Measurements from ENCODE around the gene SNED1. TPM values are rescaled to one million over a fixed set of nuclear protein-coding genes. Genes with fewer than 3 reads are reported as not detected.
A peak's percentile ranks its signal among the peaks of the same experiment; 100 is the strongest.

The SNED1 gene
- polyA plus RNA-seq, 4 donors: 0.45 to 6.0 (median 3.4) TPM

- Histone ChIP-seq H3K4me1 (ENCODE audit: control insufficient read depth in 3 of 3, insufficient read depth in 2 of 3, low read depth in 1 of 3, low read length in 2 of 3) (no peaks in the 10 kb centered on the region), H3K9me3 (ENCODE audit: control insufficient read depth in 2 of 2, insufficient read depth in 1 of 2, low read depth in 1 of 2, low read length in 1 of 2) (peaks cover 0 to 2% of the 10 kb centered on the region in 2 donors), H3K4me3 (ENCODE audit: low read depth in 1 of 3, low read length in 3 of 3) (no peak overlapping the region), H3K27me3 (ENCODE audit: control insufficient read depth in 3 of 3, insufficient read depth in 3 of 3, low read length in 3 of 3) (no peaks in the 10 kb centered on the region), H3K36me3 (ENCODE audit: control insufficient read depth in 3 of 3, insufficient read depth in 2 of 3, low read depth in 1 of 3, low read length in 3 of 3) (peaks cover 10 to 18% (median 13%) of the 10 kb centered on the region in 3 donors), H3K27ac (ENCODE audit: low read depth in 1 of 3, low read length in 2 of 3) (no peak overlapping the region)
- 73 to 83% (median 80%) methylated on average over 5 of the region's 5 CpGs for WGBS, 3 donors
- DNase-seq: no peak
- no peak for FAIRE-seq
Measured at GRCh38 chr2:241083091-241083415, 84.6 kb downstream of the SNED1 start.

GRCh38 chr2:241084856-241085444 is 86.5 kb downstream of the SNED1 start:
- WGBS, 3 donors: 97 to 99% (median 97%) methylated on average over 4 of the region's 4 CpGs
- Histone ChIP-seq H3K27ac (ENCODE audit: low read depth in 1 of 3, low read length in 2 of 3) (no peak overlapping the region), H3K27me3 (ENCODE audit: control insufficient read depth in 3 of 3, insufficient read depth in 3 of 3, low read length in 3 of 3) (no peaks in the 10 kb centered on the region), H3K4me1 (ENCODE audit: control insufficient read depth in 3 of 3, insufficient read depth in 2 of 3, low read depth in 1 of 3, low read length in 2 of 3) (no peaks in the 10 kb centered on the region), H3K36me3 (ENCODE audit: control insufficient read depth in 3 of 3, insufficient read depth in 2 of 3, low read depth in 1 of 3, low read length in 3 of 3) (peaks cover 19 to 37% (median 20%) of the 10 kb centered on the region in 3 donors), H3K4me3 (ENCODE audit: low read depth in 1 of 3, low read length in 3 of 3) (no peak overlapping the region), H3K9me3 (ENCODE audit: control insufficient read depth in 2 of 2, insufficient read depth in 1 of 2, low read depth in 1 of 2, low read length in 1 of 2) (peaks cover 0 to 2% of the 10 kb centered on the region in 2 donors)
- no peak for DNase-seq
- no peak for FAIRE-seq

GRCh38 chr2:241087420-241088268 is 89.2 kb downstream of the SNED1 start:
- peaks cover 0 to 2% of the 10 kb centered on the region in 2 donors for H3K9me3 ChIP-seq (ENCODE audit: control insufficient read depth in 2 of 2, insufficient read depth in 1 of 2, low read depth in 1 of 2, low read length in 1 of 2)
- 91 to 96% (median 93%) methylated on average over 29 of the region's 29 CpGs for WGBS, 3 donors
- H3K4me3 ChIP-seq (ENCODE audit: low read depth in 1 of 3, low read length in 3 of 3): no peak overlapping the region
- no peaks in the 10 kb centered on the region for H3K4me1 ChIP-seq (ENCODE audit: control insufficient read depth in 3 of 3, insufficient read depth in 2 of 3, low read depth in 1 of 3, low read length in 2 of 3)
- no peak for DNase-seq
- no peak overlapping the region for H3K27ac ChIP-seq (ENCODE audit: low read depth in 1 of 3, low read length in 2 of 3)
- FAIRE-seq: no peak
- peaks cover 23 to 55% (median 26%) of the 10 kb centered on the region in 3 donors for H3K36me3 ChIP-seq (ENCODE audit: control insufficient read depth in 3 of 3, insufficient read depth in 2 of 3, low read depth in 1 of 3, low read length in 3 of 3)
- no peaks in the 10 kb centered on the region for H3K27me3 ChIP-seq (ENCODE audit: control insufficient read depth in 3 of 3, insufficient read depth in 3 of 3, low read length in 3 of 3)

GRCh38 chr2:241088376-241088775 is 90.0 kb downstream of the SNED1 start:
- WGBS, 3 donors: 83 to 97% (median 94%) methylated on average over 8 of the region's 8 CpGs
- DNase-seq (no peak), FAIRE-seq (no peak)
- Histone ChIP-seq H3K9me3 (ENCODE audit: control insufficient read depth in 2 of 2, insufficient read depth in 1 of 2, low read depth in 1 of 2, low read length in 1 of 2) (peaks cover 0 to 2% of the 10 kb centered on the region in 2 donors), H3K4me1 (ENCODE audit: control insufficient read depth in 3 of 3, insufficient read depth in 2 of 3, low read depth in 1 of 3, low read length in 2 of 3) (no peaks in the 10 kb centered on the region), H3K27me3 (ENCODE audit: control insufficient read depth in 3 of 3, insufficient read depth in 3 of 3, low read length in 3 of 3) (no peaks in the 10 kb centered on the region), H3K36me3 (ENCODE audit: control insufficient read depth in 3 of 3, insufficient read depth in 2 of 3, low read depth in 1 of 3, low read length in 3 of 3) (peaks cover 23 to 62% (median 26%) of the 10 kb centered on the region in 3 donors), H3K4me3 (ENCODE audit: low read depth in 1 of 3, low read length in 3 of 3) (no peak overlapping the region), H3K27ac (ENCODE audit: low read depth in 1 of 3, low read length in 2 of 3) (peak overlapping the region in 1 of 3 donors; percentile 53)

- DNase-seq (no peak), FAIRE-seq (no peak)
- H3K27me3 ChIP-seq (ENCODE audit: control insufficient read depth in 3 of 3, insufficient read depth in 3 of 3, low read length in 3 of 3): no peaks in the 10 kb centered on the region
- H3K9me3 ChIP-seq (ENCODE audit: control insufficient read depth in 2 of 2, insufficient read depth in 1 of 2, low read depth in 1 of 2, low read length in 1 of 2): peaks cover 0 to 2% of the 10 kb centered on the region in 2 donors
- H3K36me3 ChIP-seq (ENCODE audit: control insufficient read depth in 3 of 3, insufficient read depth in 2 of 3, low read depth in 1 of 3, low read length in 3 of 3): peaks cover 23 to 65% (median 27%) of the 10 kb centered on the region in 3 donors
- peak overlapping the region in 1 of 3 donors; percentile 53 for H3K27ac ChIP-seq (ENCODE audit: low read depth in 1 of 3, low read length in 2 of 3)
- H3K4me1 ChIP-seq (ENCODE audit: control insufficient read depth in 3 of 3, insufficient read depth in 2 of 3, low read depth in 1 of 3, low read length in 2 of 3): no peaks in the 10 kb centered on the region
- no peak overlapping the region for H3K4me3 ChIP-seq (ENCODE audit: low read depth in 1 of 3, low read length in 3 of 3)
- 78 to 88% (median 87%) methylated on average over 20 of the region's 20 CpGs for WGBS, 3 donors
Measured at GRCh38 chr2:241088791-241089732, 90.6 kb downstream of the SNED1 start.

- WGBS, 3 donors: 83 to 91% (median 88%) methylated on average over 10 of the region's 10 CpGs
- H3K27ac ChIP-seq (ENCODE audit: low read depth in 1 of 3, low read length in 2 of 3): no peak overlapping the region
- peaks cover 24 to 78% (median 31%) of the 10 kb centered on the region in 3 donors for H3K36me3 ChIP-seq (ENCODE audit: control insufficient read depth in 3 of 3, insufficient read depth in 2 of 3, low read depth in 1 of 3, low read length in 3 of 3)
- H3K9me3 ChIP-seq (ENCODE audit: control insufficient read depth in 2 of 2, insufficient read depth in 1 of 2, low read depth in 1 of 2, low read length in 1 of 2): no peaks in the 10 kb centered on the region
- FAIRE-seq (no peak), DNase-seq (no peak)
- H3K4me1 ChIP-seq (ENCODE audit: control insufficient read depth in 3 of 3, insufficient read depth in 2 of 3, low read depth in 1 of 3, low read length in 2 of 3): no peaks in the 10 kb centered on the region
- no peak overlapping the region for H3K4me3 ChIP-seq (ENCODE audit: low read depth in 1 of 3, low read length in 3 of 3)
- no peaks in the 10 kb centered on the region for H3K27me3 ChIP-seq (ENCODE audit: control insufficient read depth in 3 of 3, insufficient read depth in 3 of 3, low read length in 3 of 3)
Measured at GRCh38 chr2:241091201-241091600, 92.8 kb downstream of the SNED1 start.

- Histone ChIP-seq H3K27ac (ENCODE audit: low read depth in 1 of 3, low read length in 2 of 3) (no peak overlapping the region), H3K4me1 (ENCODE audit: control insufficient read depth in 3 of 3, insufficient read depth in 2 of 3, low read depth in 1 of 3, low read length in 2 of 3) (no peaks in the 10 kb centered on the region), H3K27me3 (ENCODE audit: control insufficient read depth in 3 of 3, insufficient read depth in 3 of 3, low read length in 3 of 3) (no peaks in the 10 kb centered on the region), H3K9me3 (ENCODE audit: control insufficient read depth in 2 of 2, insufficient read depth in 1 of 2, low read depth in 1 of 2, low read length in 1 of 2) (no peaks in the 10 kb centered on the region), H3K4me3 (ENCODE audit: low read depth in 1 of 3, low read length in 3 of 3) (no peak overlapping the region), H3K36me3 (ENCODE audit: control insufficient read depth in 3 of 3, insufficient read depth in 2 of 3, low read depth in 1 of 3, low read length in 3 of 3) (peaks cover 23 to 76% (median 28%) of the 10 kb centered on the region in 3 donors)
- whole genome bisulfite sequencing, 3 donors: 90 to 94% (median 92%) methylated on average over 22 of the region's 22 CpGs
- DNase-seq (no peak), FAIRE-seq (no peak)
Measured at GRCh38 chr2:241091734-241092445, 93.5 kb downstream of the SNED1 start.
